DMS114 treated with DMSO at 0.1 percent for 48 hours (cell line): ENCODE data around the gene SH3D19.

Experiments used
- DNase-seq: peaks from one replicate; lab custom pipeline; 2025; ENCODE audit not compliant: unreplicated experiment; lab: John Stamatoyannopoulos, UW

The SH3D19 gene

DNA sequence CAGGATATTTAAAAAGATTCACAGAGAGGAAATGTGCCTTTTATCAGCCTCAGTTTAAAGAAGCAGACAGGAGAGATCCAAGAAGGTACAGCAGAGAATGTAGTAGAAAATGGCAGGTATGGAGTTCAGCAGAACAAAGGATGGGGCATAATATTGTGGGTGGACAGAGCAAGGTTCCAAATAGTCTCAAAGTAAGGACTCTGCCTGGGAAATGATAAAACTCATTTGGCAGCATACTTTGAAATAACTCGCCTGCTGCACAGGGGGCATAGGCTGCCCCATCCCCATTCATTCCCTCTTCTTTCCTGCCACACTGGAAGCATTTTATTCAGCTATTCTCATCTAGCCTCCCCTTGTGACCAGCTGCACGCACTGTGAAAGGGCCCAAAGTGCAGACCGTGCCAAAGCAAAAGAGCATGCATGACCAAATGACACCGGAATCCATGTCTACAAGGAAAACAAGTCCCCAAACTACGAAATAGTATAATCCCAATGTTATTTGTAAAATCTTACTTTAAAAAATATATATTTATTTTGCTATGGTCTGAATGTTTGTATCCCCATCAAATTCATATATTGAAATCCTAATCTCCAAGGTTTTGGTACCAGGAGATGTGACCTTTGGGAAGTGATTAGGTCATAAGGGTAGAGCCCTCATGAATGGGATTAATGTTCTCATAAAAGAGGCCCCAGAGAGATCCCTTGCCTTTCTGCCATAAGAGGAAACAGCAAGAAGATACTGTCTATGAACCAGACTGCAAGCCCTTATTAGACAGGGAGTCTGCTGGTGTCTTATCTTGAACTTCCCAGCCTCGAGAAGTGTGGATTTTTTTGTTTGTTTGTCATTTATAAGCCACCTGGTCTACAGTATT lies 125.8 kb downstream of the SH3D19 start:
- DNase-seq, result no peak

DNA sequence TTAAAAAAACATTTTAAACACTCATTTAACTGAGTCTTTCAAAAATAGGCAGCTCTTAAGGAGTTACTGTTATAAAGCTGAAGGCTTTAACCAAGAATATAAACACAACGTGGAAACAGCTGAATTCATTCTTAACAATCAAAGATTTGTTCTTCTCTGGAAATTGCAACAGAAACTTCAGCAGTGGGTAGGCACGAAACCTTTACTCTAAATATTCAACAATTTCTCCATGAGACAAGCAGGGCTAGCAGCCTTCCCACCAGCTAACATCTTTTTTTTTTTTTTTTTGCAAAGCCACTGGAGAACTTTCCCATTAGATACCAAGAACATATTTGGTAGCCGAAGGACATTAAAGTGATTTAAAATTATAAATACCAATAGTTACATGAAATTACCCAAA lies 126.7 kb downstream of the SH3D19 start:
- DNase-seq, result no peak

DNA sequence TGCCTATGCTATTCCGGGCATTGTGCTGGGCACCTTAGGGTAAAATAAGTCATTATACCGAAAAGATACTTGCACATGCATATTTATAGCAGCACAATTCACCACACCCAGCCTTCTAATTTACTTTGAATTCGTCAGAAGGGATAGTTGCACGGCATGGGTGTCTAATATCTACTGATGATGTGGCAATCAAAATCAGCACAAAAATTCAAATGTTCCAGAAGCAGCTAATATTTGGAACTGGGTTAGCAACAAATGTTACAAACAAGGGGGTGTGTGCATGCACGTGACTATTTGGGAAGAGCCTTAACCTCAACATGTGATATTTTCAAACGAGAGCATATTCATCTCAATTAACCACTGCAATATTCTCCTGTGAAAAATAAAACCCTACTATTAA lies 128.2 kb downstream of the SH3D19 start:
- no peak for DNase-seq

DNA sequence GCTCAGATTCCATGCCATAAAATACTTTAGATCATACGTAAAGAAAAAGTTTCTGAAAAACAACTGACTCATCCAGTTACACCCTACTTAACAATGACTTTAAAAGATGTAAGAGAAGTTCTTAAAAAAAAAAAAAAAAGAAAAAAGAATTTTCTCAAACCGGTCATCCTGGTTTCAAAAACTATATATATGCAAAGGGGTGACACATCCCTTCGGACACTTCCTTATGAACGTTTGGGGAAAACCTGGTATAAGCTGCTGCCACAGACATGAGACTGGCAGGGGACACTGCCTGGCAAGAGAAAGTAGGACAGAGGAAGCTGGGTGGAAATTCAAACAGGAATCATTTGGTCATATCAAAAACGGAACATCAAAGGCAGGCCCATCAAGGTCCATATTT lies 129.6 kb downstream of the SH3D19 start:
- DNase-seq, result no peak

DNA sequence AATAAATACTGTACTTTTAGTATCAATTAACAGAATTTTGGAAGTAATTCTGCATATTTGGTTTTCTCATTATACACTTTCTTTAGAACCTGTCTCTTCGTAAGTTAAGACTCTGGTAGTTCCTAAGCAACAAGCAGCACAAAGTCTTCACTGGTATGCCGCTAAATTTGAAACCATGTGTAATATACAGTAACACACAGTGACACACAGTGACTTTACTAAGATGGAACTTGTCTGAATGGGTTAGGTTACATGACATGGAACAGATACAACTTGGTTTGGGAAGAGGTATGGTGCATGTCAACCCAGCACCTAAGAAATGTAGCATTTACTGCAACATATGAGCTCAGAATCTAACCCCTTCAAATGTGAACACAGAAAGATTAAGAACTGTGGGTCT lies 132.0 kb downstream of the SH3D19 start:
- no peak for DNase-seq

DNA sequence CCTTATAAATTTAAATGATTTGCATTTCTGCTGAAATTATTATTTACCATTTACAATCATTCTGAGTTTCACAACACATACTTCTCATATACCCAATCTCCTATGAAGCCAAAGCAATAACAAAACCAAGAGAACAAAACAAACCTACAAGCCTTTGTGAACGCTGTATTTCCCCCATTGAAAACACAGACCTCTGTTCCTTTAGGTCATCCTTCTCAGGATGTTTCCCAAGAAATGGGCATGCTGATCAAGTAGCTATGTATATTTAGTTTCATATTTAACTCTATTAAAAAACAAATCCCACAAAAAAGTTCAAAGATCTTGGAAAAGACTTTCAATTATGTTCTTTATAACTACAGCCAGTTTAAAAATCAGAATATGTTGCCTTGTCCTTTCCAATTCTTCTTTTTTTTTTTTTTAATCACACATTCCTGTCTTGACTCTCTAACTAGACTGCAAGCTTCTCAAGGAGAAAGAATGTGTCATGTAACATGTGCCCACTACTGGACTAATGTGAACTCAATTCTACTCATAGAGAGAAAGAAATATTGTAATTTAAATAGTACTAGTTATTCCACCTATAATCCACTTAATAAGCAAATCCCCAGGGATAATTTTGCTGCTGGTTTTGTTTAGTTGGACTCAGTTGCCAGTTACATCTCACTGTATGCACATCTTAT lies 132.7 kb downstream of the SH3D19 start:
- DNase-seq, result no peak

DNA sequence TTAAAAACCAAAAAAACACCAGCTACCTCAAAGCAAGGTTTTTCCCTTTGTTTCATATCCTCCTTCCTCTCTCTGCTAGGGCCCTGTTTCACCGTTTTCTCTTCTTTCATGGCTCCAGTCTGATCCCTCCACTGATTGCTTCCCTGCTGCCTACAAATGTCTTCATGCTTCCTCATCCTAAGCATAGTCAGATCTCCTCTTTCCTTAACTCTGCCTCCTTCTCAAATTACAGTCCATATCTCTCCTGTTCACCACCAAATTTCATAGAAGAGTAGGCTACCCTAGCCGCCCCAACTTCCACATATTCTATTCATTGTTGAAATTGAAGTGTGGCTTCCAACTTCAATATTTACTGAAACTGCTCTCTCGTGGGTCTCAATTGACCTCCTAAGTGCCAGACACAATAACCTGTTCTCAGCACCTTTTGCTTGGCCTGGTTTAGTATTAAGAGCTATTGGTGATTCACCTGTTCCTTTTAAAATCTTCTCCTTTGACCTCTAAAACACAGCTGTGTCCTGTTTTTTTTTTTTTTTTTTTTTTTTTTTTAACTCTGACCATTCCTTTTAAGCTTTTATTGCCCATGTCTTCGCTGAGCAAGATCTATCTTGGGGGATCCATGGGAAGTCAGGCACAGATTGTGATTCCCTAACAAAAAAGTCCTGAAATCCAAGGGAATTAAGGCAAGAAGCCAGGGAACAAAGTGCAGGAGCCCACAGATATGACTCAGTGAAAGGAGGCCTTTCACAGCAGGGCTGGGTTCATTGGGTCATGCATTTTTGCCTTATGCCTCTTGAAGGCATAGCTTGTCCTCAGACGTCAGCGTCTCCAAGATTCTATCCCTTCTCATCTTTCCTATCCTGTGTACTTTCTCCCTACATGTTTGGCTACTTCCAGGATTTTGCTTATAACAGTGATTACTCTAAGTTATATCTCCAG lies 140.6 kb downstream of the SH3D19 start:
- DNase-seq, result no peak

DNA sequence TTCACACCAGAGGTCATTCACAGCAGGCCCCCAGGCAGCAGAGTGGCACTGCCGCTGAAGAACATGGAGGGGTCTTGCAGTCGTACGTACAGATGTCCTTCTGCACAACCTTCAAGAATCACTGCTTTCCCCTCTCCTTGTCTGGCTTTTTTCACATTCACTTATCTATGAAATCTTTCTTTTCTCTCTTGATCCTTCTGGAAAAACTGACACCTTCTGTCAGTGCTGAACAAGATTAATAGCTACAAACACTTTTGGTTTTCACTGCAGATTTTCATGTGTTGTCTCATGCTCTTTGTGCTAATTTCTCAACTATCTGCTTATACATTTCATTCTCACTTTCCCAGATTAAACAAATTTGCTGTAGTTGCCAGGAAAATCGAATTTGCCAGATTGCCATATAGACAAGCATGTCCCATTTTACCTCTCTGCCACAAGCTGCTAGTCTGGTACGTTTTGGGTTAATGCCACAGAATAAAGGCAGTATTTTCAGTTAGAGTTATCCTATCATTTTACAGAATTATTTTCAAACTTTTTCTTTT lies 142.9 kb downstream of the SH3D19 start:
- DNase-seq, result no peak

DNA sequence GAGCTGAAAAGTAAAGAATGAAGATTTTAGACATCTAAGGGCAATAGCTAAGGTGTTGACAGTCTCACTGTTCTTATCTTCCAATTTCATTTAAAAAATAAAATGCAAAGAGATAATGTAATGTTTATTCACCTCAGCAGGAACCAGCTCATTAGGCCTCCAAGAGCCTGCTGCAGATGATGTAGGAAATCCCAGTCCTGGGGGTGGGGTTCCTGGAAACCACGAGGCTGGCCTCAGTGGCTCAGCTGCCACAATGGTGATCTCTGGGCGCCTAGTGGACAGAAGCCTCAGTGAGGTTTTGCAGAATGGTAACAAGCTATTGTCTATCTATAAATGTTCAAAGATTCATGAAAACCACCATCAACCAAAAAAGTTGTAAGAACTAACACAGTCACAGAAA lies 148.7 kb downstream of the SH3D19 start:
- no peak for DNase-seq

DNA sequence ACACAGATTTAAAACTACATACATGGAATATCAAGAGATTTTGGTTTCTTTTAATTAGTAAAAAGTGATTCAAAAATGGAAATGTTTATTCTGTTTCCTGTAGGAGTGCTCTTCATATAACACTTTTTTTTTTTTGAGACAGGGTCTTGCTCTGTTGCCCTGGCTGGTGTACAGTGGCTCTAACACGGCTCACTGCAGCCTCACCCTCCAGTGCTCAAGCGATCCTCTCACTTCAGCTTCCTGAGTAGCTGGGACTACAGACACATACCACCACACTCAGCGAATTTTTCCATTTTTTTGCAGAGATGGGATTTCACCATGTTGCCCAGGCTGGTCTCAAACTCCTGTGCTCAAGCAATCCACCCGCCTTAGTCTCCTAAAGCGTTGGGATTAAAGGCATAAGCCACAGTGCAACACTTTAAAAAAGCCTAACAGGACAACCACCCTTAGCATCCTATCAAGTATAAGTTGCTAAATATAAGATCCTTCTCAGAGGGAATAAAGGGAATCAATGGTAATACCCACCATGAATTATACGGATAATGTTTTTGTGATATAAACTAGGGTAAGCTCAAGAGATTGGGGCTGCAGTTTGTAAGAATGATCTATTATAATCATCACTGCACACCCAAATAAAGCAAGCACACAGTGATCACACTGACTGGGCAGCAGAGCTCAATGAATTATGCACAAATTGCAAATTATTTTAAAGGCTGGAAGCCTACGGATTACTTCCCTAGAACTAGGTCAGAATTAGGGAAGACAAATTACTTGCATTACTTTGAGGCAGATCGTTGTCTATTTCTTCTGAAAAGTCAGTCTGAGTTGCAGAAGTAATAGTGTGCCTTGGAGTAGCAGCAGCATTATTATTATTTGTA lies 149.4 kb downstream of the SH3D19 start:
- DNase-seq, result no peak

DNA sequence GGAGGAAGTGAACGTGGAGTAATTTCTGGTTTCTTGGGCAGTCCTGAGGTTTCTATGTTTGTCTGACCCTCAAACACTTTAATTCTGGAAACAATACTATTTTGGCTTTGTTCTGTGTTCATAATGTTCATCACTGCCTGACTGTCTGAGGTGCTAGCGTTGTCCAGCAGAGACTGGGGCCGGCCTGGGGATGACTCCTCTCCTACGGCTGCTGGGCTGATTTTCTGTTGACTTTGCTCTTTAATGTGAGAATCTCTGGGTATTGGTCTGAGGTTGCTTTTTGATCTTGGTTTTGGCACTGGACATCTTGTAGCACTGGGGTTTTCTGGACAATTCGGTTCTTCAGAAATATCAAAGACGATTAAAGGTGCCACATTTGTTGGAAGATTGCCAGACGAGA lies 150.2 kb downstream of the SH3D19 start:
- DNase-seq, result no peak

DNA sequence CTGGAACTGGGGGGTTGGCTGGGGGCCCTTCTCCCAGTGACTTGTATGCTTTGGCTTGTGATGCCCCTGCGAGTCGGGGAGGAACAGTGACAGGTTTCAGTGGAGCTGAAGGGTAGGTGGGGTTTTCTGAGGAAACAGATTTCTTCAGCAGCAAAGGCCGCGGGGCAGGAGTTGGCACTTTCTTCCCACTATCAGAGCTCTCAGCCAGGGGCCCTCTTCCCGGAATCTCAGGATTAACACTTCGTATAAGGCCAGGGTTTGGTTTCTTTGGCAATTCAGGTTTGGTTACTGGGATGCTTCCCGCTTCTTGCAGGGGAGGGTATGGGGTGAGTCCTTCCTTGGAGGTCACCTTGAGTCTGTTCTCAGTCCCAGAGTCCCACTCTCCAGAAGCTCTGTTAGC lies 150.6 kb downstream of the SH3D19 start:
- no peak for DNase-seq

DNA sequence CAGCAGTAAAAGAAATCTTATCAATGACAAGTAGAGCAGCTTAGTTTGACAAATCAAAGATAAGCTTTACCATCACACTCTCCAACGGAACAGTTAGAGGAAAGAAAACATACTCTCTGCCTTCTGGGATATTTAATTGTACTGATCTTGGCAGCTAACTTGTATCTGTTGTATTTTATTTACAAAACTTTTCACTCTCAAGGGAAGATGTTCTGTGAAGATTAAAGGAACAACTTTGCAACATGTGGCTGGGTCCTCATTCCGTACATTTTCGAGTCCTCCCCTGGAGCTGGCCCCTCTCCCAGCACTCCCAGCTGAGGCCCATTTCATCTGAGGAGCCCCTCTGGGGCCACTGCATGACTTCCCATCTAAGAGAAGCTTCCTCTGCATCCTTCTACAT lies 151.5 kb downstream of the SH3D19 start:
- DNase-seq, result no peak

DNA sequence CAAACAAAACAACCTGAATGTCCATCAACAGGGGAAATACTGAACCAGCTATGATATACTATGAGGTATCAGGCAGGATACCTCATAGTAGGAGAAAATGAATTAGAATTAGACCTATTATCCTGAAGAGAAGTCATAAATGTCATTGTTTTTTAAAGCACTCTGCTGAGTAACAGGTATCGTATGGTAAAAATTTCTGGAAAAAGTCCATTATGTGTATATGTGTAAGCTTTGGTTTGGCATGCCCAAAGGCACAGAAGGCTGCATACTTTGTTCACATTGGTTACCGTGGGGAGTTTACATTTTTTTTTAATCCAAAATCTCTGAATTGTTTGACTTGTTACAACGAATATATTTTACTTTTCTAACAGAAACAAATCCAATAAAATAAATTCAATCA lies 155.5 kb downstream of the SH3D19 start:
- no peak for DNase-seq

DNA sequence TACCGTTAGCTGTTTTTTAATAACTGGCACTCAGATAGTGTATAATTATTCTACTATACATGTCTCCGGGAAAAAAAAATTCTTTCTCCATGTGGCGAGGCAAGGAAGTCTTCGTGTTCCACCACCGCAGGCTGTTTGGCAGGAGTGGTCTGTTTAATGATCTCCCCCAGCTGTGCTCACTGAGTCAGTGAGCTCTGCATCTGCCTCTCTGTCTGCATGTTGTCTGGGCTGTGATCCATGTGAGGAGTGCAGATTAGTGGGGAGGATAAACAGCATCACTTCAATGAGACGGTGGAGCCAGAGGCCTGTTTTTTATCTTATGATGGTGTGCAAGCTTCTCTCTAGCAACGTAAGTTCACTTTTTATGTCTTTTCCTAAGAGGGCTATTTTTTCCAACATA lies 156.2 kb downstream of the SH3D19 start:
- no peak for DNase-seq

DNA sequence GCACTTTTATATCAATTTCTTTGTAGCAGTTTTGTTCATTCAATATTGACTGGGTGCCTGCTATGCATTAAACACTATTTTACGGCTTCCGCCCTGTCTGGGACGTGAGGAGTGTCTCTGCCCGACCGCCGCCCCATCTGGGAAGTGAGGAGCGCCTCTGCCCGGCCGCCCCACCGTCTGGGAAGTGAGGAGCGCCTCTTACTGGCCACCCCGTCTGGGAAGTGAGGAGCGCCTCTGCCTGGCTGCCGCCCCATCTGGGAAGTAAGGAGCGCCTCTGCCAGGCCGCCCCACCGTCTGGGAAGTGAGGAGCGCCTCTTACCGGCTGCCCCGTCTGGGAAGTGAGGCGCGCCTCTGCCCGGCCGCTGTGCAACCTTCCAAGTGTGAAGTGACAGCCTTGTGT lies 157.8 kb downstream of the SH3D19 start:
- DNase-seq, result no peak

DNA sequence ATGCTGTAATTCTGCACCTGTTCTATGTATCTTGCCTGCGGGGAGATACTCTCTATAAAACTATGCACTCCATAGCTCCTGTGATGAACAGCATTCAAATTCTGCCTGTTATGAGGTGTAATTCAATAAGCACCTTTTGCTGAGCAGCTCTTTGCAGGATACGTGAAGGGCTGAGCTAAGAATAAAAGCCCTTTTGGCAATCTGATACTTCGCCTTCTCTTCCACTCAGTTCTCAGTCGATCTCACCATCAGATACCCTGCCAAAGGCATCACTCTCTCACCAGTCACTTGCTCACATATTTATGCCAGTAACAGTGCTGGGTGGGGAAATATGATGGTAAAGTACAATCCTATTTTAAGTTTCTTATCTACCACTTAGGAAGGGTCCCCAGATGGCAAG lies 158.8 kb downstream of the SH3D19 start:
- DNase-seq, result no peak

DNA sequence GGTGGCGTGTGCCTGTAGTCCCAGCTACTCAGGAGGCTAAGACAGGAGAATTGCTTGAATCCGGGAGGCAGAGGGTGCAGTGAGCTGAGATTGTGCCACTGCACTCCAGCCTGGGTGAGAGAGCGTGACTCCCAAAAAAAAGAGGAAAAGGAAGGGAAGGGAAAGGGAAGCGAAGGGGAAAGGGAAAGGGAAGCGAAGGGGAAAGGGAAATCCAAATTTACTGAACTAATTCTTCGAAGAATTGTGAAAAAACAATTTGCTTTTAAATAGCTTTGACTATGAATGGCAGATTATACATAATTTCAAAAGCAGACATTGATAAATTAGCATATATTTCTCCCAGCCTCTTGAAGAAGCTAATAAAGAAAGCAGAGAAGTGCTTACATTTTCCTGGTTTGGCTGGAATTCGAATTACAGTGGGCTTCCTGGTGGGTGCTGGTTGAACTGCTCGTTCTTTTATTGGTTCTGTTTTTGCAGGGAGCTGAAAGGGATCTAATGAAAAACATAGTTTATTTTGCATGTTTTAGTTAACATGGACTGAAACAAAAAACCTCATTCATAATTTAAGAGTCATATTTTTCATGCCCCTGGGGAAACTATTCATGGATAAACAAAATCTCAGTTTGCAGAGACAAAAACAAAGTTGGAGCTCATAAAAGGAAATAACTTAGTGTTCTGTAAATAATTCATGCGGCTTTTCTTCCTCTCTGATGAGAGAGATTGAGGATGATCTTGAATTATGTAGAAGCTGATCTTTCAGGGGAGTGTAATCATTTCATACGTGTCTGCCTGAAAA lies 160.0 kb downstream of the SH3D19 start:
- no peak for DNase-seq

DNA sequence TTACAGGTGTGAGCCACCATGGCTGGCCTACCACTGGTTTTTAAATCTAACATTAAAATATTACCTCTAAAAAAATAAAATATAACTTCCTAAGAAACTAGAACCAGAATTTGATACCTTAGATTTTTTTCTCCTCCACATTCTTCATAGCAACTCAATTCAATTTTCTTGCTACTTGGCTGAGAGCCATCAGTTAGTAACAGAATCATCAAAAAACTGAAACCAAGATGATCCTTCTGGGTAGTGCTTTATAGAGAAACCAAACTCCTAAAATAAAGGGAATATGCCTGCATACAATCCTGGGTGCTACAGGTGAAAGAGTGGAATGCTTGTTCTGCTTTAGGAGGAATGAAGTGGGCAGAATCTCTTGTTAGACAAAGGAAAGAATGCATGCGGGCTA lies 161.6 kb downstream of the SH3D19 start:
- DNase-seq, result no peak

DNA sequence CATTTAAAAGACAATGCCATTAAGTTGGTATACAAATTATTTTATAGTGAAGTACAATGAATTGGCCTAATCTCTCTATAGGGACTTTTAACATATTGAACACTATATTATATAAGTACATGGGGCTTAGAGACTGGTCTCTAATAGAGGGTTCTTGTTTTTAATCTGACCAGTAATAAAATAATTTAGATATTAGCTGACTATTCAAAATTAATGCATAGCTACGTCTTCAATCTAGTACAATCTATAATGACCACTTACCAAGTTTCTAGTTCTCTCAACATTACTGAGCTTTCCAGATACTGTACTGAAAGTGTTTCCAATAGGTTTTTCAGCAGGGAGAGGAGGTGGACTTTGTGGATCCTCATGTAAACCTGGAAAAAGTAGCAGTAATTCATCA lies 166.4 kb downstream of the SH3D19 start:
- no peak for DNase-seq
